ENCODE results near the gene GADL1.
A peak's percentile ranks its signal among the peaks of the same experiment; 100 is the strongest.

The GADL1 gene

DNA sequence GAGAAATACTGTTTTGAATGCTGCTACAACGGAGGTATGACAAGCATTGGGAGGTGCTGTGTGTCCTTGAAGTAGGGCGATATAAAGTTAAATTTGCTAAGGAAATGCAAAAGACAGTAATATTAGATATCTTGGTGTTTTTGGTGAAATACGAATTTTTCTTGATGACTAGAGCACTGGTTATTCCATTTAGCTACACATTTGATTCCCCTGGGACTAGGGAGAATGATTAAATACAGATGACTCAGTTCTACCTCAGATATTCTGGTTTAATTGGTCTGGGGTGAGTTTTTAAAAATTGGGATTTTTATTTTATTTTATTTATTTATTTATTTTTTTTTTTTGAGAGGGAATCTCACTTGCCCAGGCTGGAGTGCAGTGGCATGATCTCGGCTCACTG, 18.7 kb upstream of the GADL1 start:
- no peak for DNase-seq (ENCODE audit: low read depth)
- TF ChIP-seq, protein P1, sequence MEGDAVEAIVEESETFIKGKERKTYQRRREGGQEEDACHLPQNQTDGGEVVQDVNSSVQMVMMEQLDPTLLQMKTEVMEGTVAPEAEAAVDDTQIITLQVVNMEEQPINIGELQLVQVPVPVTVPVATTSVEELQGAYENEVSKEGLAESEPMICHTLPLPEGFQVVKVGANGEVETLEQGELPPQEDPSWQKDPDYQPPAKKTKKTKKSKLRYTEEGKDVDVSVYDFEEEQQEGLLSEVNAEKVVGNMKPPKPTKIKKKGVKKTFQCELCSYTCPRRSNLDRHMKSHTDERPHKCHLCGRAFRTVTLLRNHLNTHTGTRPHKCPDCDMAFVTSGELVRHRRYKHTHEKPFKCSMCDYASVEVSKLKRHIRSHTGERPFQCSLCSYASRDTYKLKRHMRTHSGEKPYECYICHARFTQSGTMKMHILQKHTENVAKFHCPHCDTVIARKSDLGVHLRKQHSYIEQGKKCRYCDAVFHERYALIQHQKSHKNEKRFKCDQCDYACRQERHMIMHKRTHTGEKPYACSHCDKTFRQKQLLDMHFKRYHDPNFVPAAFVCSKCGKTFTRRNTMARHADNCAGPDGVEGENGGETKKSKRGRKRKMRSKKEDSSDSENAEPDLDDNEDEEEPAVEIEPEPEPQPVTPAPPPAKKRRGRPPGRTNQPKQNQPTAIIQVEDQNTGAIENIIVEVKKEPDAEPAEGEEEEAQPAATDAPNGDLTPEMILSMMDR (IDR thresholded peaks at IDR 0.05; ENCODE audit: insufficient read depth, low read depth, low read length, missing control alignments): no peak
- no peak overlapping the region for H3K4me3 ChIP-seq (ENCODE audit: low read depth, low read length)

DNA sequence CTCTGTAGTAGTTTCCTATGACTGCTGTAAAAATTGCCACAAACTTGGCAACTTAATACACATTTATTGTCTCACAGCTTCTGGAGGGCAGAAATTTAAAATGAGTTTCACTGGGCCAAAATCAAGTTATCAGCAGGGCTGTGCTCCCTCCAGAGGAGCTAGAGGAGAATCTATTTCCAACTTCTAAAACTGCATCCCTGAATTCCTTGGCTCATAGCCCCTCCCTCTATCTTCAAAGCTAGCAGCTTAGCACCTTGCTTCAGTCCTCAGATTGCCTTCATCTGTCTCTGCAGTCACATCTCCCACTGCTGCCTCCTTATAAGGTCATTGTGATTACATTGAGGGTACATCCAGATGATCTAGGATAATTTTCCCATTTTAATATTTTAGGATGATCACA, 17.8 kb upstream of the GADL1 start:
- no peak for DNase-seq (ENCODE audit: low read depth)
- TF ChIP-seq, protein P1 (IDR thresholded peaks at IDR 0.05; ENCODE audit: insufficient read depth, low read depth, low read length, missing control alignments): no peak
- H3K4me3 ChIP-seq (ENCODE audit: low read depth, low read length): no peak overlapping the region

DNA sequence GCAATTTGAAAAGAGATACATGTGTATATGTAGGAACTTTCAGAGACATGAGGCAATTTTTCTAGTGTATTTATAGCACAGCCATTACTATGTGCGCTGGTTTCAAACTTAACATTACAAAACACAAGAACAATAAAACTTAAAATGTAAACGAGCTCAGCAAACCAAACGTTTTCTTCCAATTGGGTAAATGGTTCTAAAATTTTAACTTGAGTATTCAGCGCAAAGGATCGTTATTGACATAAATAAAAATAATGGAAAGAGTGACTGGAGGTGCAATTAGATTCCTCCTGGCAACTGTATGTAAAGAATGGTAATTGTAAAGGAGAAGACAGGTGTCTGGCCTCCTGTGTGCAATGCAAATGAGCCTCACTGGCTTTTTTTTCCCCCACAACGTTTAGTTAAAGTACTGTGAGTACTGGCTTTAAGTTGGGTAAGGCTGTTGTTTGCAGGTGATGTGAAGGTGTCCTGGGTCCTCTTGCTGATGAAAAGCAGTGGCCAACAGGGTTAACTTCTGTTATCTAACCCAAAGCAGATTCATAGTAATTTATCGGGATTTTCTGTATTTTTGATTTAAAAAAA, 14.1 kb upstream of the GADL1 start:
- H3K4me3 ChIP-seq (ENCODE audit: low read depth, low read length): no peak overlapping the region
- TF ChIP-seq, protein P1 (IDR thresholded peaks at IDR 0.05; ENCODE audit: insufficient read depth, low read depth, low read length, missing control alignments): no peak
- no peak for DNase-seq (ENCODE audit: low read depth)

DNA sequence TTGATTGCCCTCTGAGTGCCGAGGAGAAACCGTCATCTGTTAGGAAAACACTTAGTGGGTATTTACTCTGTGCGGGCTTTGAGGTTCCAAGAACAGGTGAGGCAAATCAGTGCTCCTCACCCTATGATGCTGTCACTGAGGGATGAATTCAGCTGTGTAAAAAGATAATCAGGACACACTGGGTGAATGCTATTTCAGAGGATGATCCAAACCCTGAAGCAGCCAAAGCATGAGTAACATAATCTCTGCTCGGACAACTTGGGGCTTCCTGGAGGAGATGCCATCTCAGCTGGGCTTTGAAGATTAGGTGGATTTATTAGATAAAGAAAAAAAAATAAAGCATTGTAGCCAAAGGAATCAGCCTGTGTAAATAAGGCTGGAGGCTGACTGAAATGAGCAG, 10.5 kb upstream of the GADL1 start:
- TF ChIP-seq, protein P1 (IDR thresholded peaks at IDR 0.05; ENCODE audit: insufficient read depth, low read depth, low read length, missing control alignments): no peak
- H3K4me3 ChIP-seq (ENCODE audit: low read depth, low read length): no peak overlapping the region
- no peak for DNase-seq (ENCODE audit: low read depth)

DNA sequence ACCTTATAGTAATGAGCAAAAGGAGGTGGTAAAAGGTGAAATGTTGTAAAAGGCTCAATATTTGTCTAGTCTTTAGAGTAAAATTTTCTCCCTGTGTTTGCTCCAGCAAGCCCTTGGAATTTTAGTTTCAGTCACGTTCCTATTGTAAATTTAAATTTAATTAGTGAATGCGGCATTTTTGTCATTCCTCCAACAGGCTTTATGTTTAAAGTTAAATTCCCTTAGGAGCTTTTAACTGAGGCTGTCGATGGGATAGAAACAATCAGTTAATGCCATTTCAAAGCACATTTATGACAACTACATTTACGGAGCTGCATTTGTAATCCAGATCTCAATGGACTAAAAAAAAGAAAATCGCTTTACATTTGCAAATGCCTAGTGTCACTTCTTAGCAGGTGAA, 868 bp upstream of the GADL1 start:
- TF ChIP-seq, protein P1 (IDR thresholded peaks at IDR 0.05; ENCODE audit: insufficient read depth, low read depth, low read length, missing control alignments): no peak
- H3K4me3 ChIP-seq (ENCODE audit: low read depth, low read length): no peak overlapping the region
- DNase-seq (ENCODE audit: low read depth): no peak

DNA sequence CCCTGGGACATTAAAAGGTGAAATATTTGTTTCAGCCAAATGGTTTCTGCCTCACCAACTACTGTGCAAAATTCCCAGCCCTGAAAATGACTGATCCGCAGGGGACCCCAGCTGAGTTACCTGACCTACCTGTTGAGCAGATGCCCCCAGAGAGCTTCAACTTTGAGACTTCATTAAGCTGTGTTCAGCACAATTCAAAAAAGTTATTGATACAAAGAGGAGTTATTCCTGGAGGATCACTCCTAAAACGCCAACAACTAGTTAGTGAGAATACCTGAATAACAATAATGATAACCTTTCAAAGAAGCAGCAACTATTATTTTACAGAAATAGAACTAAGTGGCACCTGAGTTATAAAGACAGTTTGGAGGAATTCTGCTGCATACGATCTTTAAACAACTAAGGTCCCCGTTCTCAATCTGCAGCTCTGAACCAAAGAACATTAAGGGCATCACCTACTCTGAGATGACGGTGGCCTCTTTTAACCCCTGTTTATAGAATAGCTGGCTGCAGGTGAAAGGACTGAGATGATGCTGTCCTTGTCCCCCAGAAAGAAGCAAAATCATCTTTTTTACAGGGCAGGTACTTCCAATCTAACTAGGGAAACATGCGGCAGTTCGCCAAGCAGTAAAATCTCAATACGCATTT, 659 bp downstream of the GADL1 start:
- peak overlapping the region; percentile 38; the same call in 1 of the 2 replicates for H3K4me3 ChIP-seq (ENCODE audit: low read depth, low read length)
- TF ChIP-seq, protein P1 (IDR thresholded peaks at IDR 0.05; ENCODE audit: insufficient read depth, low read depth, low read length, missing control alignments): no peak
- DNase-seq (ENCODE audit: low read depth): no peak

DNA sequence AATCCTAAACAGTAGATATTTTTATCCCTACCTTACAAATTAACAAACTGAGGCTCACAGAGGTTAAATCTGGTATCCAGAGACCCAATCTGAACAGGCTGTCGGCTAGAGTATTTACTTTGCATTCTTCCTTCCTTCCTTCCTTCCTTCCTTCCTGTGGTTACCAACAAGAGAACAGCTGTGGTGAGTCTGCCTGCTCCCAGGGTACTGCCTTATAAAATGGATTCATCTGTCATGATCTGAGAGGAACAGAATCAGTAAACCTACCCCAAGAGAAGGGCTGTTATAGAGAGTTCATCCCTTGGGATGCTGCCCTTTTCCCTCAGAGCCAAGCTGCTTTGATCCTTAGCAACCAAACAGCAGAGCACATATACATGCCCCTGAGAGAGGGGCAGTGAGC, 3.6 kb downstream of the GADL1 start:
- no peak for DNase-seq (ENCODE audit: low read depth)
- TF ChIP-seq, protein P1 (IDR thresholded peaks at IDR 0.05; ENCODE audit: insufficient read depth, low read depth, low read length, missing control alignments): no peak
- no peak overlapping the region for H3K4me3 ChIP-seq (ENCODE audit: low read depth, low read length)
